ENCODE measurements around the gene ITPRID2. TPM values are rescaled to one million over a fixed set of nuclear protein-coding genes. Genes with fewer than 3 reads are reported as not detected.

The ITPRID2 gene
- total RNA-seq, 1 experiment from 2014 or later: 1,605 TPM

GRCh38 chr2:181859803-181860202 lies 31.7 kb upstream of the ITPRID2 start:
- POLR2A ChIA-PET: interaction anchor here (1.2 to 1.9 kb wide), 2 partner anchors 10 to 17 kb away, joined by 3 to 9 read pairs; no protein-coding TSS in a partner anchor
- RAD21 ChIA-PET (ENCODE audit: low non-redundant PET in 1 of 2, low total read pairs in 2 of 2, uncharacterized antibody in 2 of 2, unreplicated experiment in 2 of 2): no interaction called here
- Histone ChIP-seq H3K9ac (ENCODE audit: low read length) (no peak overlapping the region), H3K9me3 (ENCODE audit: control insufficient read depth in 1 of 2, insufficient read depth in 1 of 2, low read depth in 1 of 2, low read length in 2 of 2) (no peaks in the 10 kb centered on the region), H3K9me2 (ENCODE audit: insufficient read depth) (no peaks in the 10 kb centered on the region; the same call in 1 of the 2 replicates), H3K36me3 (ENCODE audit: control insufficient read depth in 1 of 2, insufficient read depth in 2 of 2, low read length in 2 of 2) (no peaks in the 10 kb centered on the region), H2AFZ (ENCODE audit: low read depth, low read length, poor library complexity, severe bottlenecking) (no peak overlapping the region), H3K4me1 (ENCODE audit: control insufficient read depth in 1 of 2, insufficient read depth in 2 of 2, low read length in 2 of 2) (peaks cover under 1 to 19% of the 10 kb centered on the region in 2 experiments; a peak in 3 of 4 replicates), H3K4me2 (ENCODE audit: low read length) (no peak overlapping the region), H3K4me3 (replicated peaks in 1 of 2; ENCODE audit: low read depth in 1 of 2, low read length in 2 of 2) (no peak overlapping the region), H3K79me2 (ENCODE audit: insufficient read depth, low read length) (no peaks in the 10 kb centered on the region), H3K27me3 (ENCODE audit: insufficient read depth, low read length) (no peaks in the 10 kb centered on the region), H3K27ac (ENCODE audit: low read depth, low read length) (no peak overlapping the region), H4K20me1 (ENCODE audit: insufficient read depth) (no peaks in the 10 kb centered on the region)
- no peak for ATAC-seq
- TF ChIP-seq MAX (IDR thresholded peaks at IDR 0.05) (no peak), JUND (IDR thresholded peaks at IDR 0.05) (no peak), CTCF (IDR thresholded peaks at IDR 0.05 in 2 of 3, conservative IDR thresholded peaks at IDR 0.05 in 1 of 3; ENCODE audit: borderline replicate concordance in 1 of 3, insufficient read depth in 1 of 3, low read depth in 2 of 3, low read length in 2 of 3) (no peak), EZH2phosphoT487 (IDR thresholded peaks at IDR 0.05; ENCODE audit: borderline replicate concordance) (no peak), ELF1 (IDR thresholded peaks at IDR 0.05; ENCODE audit: borderline replicate concordance, low read depth) (no peak), RAD21 (IDR thresholded peaks at IDR 0.05; ENCODE audit: low read depth) (no peak), CBX3 (IDR thresholded peaks at IDR 0.05; ENCODE audit: low read depth) (no peak), EGR1 (IDR thresholded peaks at IDR 0.05; ENCODE audit: low read depth) (no peak), ZFX (IDR thresholded peaks at IDR 0.05) (no peak), ZBTB33 (IDR thresholded peaks at IDR 0.05; ENCODE audit: extremely low read depth, insufficient replicate concordance, low read length) (no peak), TCF7L2 (IDR thresholded peaks at IDR 0.05; ENCODE audit: borderline replicate concordance, extremely low read depth, insufficient read depth, insufficient read length) (no peak), ATF3 (IDR thresholded peaks at IDR 0.05) (no peak), SRF (IDR thresholded peaks at IDR 0.05; ENCODE audit: low read depth) (no peak), SIN3A (IDR thresholded peaks at IDR 0.05; ENCODE audit: low read depth) (no peak), REST (IDR thresholded peaks at IDR 0.05; ENCODE audit: low read depth) (no peak)
- no peak for DNase-seq (ENCODE audit: low read depth, low spot score)
- intact Hi-C loops (cut with micrococcal nuclease): loop anchor here (5.0 kb wide), 1 partner anchor 38 kb away; no protein-coding TSS in a partner anchor
- BruUV-seq (replicated peaks): no TSS peak
- CTCF ChIA-PET: no interaction called here
